Sigmoid colon (tissue), 7 donors: ENCODE data around the gene DCK. TPM values are rescaled to one million over a fixed set of nuclear protein-coding genes. Genes with fewer than 3 reads are reported as not detected.

ENCODE experiments used
- DNase-seq: peaks from one replicate; pipeline ENCODE4 v3.0.0-alpha.2; 2019
- H3K27ac ChIP-seq, 4 donors: fragments of 200-600 bp; sonication (generic); one replicate each; pipeline ENCODE4 v1.5.1; 2016 to 2019; ENCODE audit warnings: mild to moderate bottlenecking in 1 of 4
- H3K27me3 ChIP-seq, 3 donors: fragments of 200-600 bp; sonication (generic); one replicate each; pipeline ENCODE4 v1.5.1; 2019; ENCODE audit warnings: mild to moderate bottlenecking in 1 of 3
- H3K36me3 ChIP-seq, 4 donors: fragments of 200-600 bp; sonication (generic); one replicate each; pipeline ENCODE4 v1.5.1; 2016 to 2019
- H3K4me1 ChIP-seq, 4 donors: fragments of 200-600 bp; sonication (generic); one replicate each; pipeline ENCODE4 v1.5.1; 2017 to 2019
- H3K4me3 ChIP-seq, 4 donors: fragments of 200-600 bp; sonication (generic); one replicate each; pipeline ENCODE4 v1.5.1; 2017 to 2019; ENCODE audit warnings: mild to moderate bottlenecking in 2 of 4, moderate library complexity in 1 of 4
- H3K9me3 ChIP-seq, 4 donors: fragments of 200-600 bp in 3 of 4; sonication (generic) in 3 of 4; one replicate each; pipeline versions ENCODE4 v1.5.1 to v1.6.1; 2013 to 2019
- CTCF ChIP-seq, 4 experiments: fragments of 450-650 bp in 3 of 4; fragments of 200-600 bp in 1 of 4; IDR thresholded peaks; one replicate each; pipeline ENCODE4 v1.5.1; 2016 to 2019; ENCODE audit warnings: antibody characterized with exemption in 4 of 4, mild to moderate bottlenecking in 3 of 4, moderate library complexity in 2 of 4
- EP300 ChIP-seq, 4 donors: sonication (generic); formaldehyde crosslinking; IDR thresholded peaks; one replicate each; pipeline ENCODE4 v1.6.1; 2017; ENCODE audit warnings: antibody characterized with exemption in 4 of 4
- POLR2A ChIP-seq, 2 donors: fragments of 450-650 bp; IDR thresholded peaks; one replicate each; pipeline ENCODE4 v1.6.1; 2016; ENCODE audit warnings: antibody characterized with exemption in 2 of 2, mild to moderate bottlenecking in 2 of 2, moderate library complexity in 2 of 2
- POLR2AphosphoS5 ChIP-seq, 4 donors: sonication (generic); formaldehyde crosslinking; IDR thresholded peaks; one replicate each; pipeline ENCODE4 v1.6.1; 2017; ENCODE audit warnings: antibody characterized with exemption in 4 of 4
- WGBS, 2 donors: extraction: QIAGEN DNeasy Blood & Tissue Kit; methylation state at CpG; one replicate each; pipeline ENCODE4 v1.1.7; 2013; 5-methylcytosine and 5-hydroxymethylcytosine counted together
- intact Hi-C: fragments of 100-400 bp; cut with DNase I; formaldehyde crosslinking; loops from one replicate; pipeline ENCODE4 v1.15.1; 2023
- polyA plus RNA-seq, 3 donors: library from polyadenylated mRNA; stranded (reverse); fragments of 200-250 nt; gene quantifications; one replicate each; pipeline ENCODE4 v1.2.3, GENCODE V29; 2013
- total RNA-seq, 4 donors: library from RNA; depleted of rRNA; stranded (reverse); fragments of >200 nt; gene quantifications; one replicate each; pipeline ENCODE4 v1.1.0, GENCODE V29; 2016
- donor health status: healthy with polysubstance abuse.
- donor health status: Bipolar disorder and iron deficiency.
- donor health status: healthy.

Gene DCK
- total and polyA plus RNA-seq, 7 donors: 10.0 to 26.0 (median 17.3) TPM

DNA sequence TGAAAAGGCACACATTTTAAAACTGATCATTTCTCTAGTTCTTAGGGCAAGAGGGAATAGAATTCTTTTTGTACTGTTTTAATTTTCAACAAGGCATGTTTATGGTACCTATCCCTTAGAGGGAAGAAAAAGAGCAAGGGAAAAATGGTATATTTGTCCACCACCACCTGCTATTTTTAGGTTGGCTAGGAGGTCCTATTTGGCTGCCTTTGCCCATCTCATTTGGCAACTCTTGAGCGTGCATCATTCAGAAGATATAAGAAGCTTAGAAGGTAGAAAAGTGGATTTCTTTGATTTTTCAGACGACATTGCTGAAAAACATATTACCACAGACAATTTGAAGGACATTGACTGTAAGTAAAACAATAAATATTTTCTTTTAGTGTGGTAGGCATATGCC, 69.0 kb downstream of the DCK start:
- Histone ChIP-seq H3K4me3 (no peak overlapping the region), H3K27me3 (no peaks in the 10 kb centered on the region)
- intact Hi-C loops: no loop called here

DNA sequence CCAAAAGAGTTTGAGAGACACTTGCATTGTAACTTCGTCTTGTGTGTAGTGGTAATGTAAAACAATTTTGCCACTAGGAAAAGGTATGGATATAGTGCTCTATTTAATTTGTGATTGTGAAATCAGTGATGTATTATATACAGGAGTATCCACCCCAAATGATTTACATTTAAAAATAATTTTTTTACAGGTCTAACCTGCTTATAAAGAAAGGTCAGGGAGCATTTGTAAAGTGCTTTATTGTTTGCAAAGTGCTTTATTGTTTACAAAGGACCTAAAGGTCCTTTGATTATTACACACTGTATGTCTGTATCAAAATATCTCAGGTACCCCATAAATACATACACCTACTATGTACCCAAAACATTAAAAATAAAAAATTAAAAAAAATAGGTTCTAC, 70.3 kb downstream of the DCK start:
- intact Hi-C loops: no loop called here
- H3K4me1 ChIP-seq: no peaks in the 10 kb centered on the region
- TF ChIP-seq POLR2A (IDR thresholded peaks at IDR 0.05): no peak
- no peak for TF ChIP-seq EP300 (IDR thresholded peaks at IDR 0.05)
- TF ChIP-seq POLR2AphosphoS5 (IDR thresholded peaks at IDR 0.05): no peak
- no peak for TF ChIP-seq CTCF (IDR thresholded peaks at IDR 0.05)
- no peaks in the 10 kb centered on the region for H3K36me3 ChIP-seq
- H3K27me3 ChIP-seq: no peaks in the 10 kb centered on the region
- no peaks in the 10 kb centered on the region for H3K9me3 ChIP-seq
- no peak overlapping the region for H3K27ac ChIP-seq
- no peak overlapping the region for H3K4me3 ChIP-seq
- 48 to 88% methylated on average over 1 of the region's 1 CpG for WGBS, 2 donors
- no peak for DNase-seq

More for the DNA sequence above, 69.0 kb downstream of the DCK start:
- Histone ChIP-seq H3K27ac (no peak overlapping the region), H3K36me3 (no peaks in the 10 kb centered on the region), H3K4me1 (no peaks in the 10 kb centered on the region), H3K9me3 (no peaks in the 10 kb centered on the region)
- no peak for DNase-seq
- TF ChIP-seq CTCF (IDR thresholded peaks at IDR 0.05) (no peak), POLR2AphosphoS5 (IDR thresholded peaks at IDR 0.05) (no peak), EP300 (IDR thresholded peaks at IDR 0.05) (no peak), POLR2A (IDR thresholded peaks at IDR 0.05) (no peak)
- 93 to 94% methylated on average over 2 of the region's 2 CpGs for WGBS, 2 donors

- TF ChIP-seq POLR2AphosphoS5 (IDR thresholded peaks at IDR 0.05) (no peak), EP300 (IDR thresholded peaks at IDR 0.05) (no peak), POLR2A (IDR thresholded peaks at IDR 0.05) (no peak), CTCF (IDR thresholded peaks at IDR 0.05) (no peak)
- Histone ChIP-seq H3K27ac (no peak overlapping the region), H3K27me3 (no peaks in the 10 kb centered on the region), H3K4me1 (no peaks in the 10 kb centered on the region), H3K9me3 (no peaks in the 10 kb centered on the region), H3K36me3 (no peaks in the 10 kb centered on the region), H3K4me3 (no peak overlapping the region)
- intact Hi-C loops: no loop called here
- no peak for DNase-seq
- WGBS, 2 donors: 94 to 95% methylated on average over 6 of the region's 6 CpGs
Measured at GRCh38 chr4:71064521-71064920, 71.1 kb downstream of the DCK start.

DNA sequence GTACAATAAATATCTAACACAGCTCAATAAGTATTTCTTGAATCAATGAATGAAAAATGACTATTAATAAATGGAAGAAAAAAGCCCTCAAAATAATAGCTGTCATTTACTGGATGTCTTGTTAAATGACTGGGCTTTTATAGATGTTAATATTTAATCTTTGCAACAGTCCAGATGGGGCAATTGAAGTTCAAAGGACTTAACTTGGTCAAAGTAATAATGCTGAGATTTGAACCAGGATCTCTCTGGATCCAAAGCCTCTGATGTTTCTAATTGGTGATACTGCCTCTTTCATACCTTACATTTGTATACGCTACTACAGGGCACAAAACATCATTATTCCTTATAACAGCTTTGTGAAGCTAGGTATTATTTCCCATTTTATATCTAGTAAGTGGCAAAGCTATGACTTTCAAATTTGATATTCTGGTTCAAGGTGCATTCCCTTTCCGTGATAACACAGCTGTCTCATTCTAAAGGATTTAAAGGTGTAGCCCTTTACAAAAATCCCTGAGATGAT, 72.6 kb downstream of the DCK start:
- 40 to 85% methylated on average over 2 of the region's 2 CpGs for WGBS, 2 donors
- no peaks in the 10 kb centered on the region for H3K36me3 ChIP-seq
- H3K4me3 ChIP-seq: no peak overlapping the region
- no peak for DNase-seq
- H3K27me3 ChIP-seq: no peaks in the 10 kb centered on the region
- no peak overlapping the region for H3K27ac ChIP-seq
- H3K4me1 ChIP-seq: no peaks in the 10 kb centered on the region
- no peak for TF ChIP-seq EP300 (IDR thresholded peaks at IDR 0.05)
- TF ChIP-seq POLR2AphosphoS5 (IDR thresholded peaks at IDR 0.05): no peak
- TF ChIP-seq POLR2A (IDR thresholded peaks at IDR 0.05): no peak
- no peak for TF ChIP-seq CTCF (IDR thresholded peaks at IDR 0.05)
- intact Hi-C loops: no loop called here
- no peaks in the 10 kb centered on the region for H3K9me3 ChIP-seq
